GM19463 (cell line): ENCODE measurements around the gene WAC.
"Not testable (repeated sequence)": the region's sequence is repeated elsewhere in the genome, so short reads cannot be mapped to it uniquely, and the experiment has no call there.

Experiments
- ATAC-seq: cut with Tn5 transposase; IDR thresholded peaks from one replicate; pipeline ENCODE4 v1.9.1; 2021; ENCODE audit warnings: mild to moderate bottlenecking, moderate library complexity; ENCODE audit not compliant: unreplicated experiment

WAC gene

GRCh38 chr10:28561531-28561930 lies 28.6 kb downstream of the WAC start:
- no peak for ATAC-seq

- ATAC-seq: no peak
Measured at GRCh38 chr10:28564905-28565304, 32.0 kb downstream of the WAC start.

- no peak for ATAC-seq
Measured at GRCh38 chr10:28566458-28567015, 33.6 kb downstream of the WAC start.

- ATAC-seq: no peak
Measured at GRCh38 chr10:28569506-28570159, 36.7 kb downstream of the WAC start.

GRCh38 chr10:28570598-28570997 lies 37.7 kb downstream of the WAC start:
- ATAC-seq: no peak

- ATAC-seq: no peak
Measured at GRCh38 chr10:28571265-28571664, 38.3 kb downstream of the WAC start.

- not testable (repeated sequence) for ATAC-seq
Measured at GRCh38 chr10:28574214-28574613, 41.3 kb downstream of the WAC start.

GRCh38 chr10:28575852-28576251 lies 42.9 kb downstream of the WAC start:
- ATAC-seq: no peak

- ATAC-seq: no peak
Measured at GRCh38 chr10:28577506-28577905, 44.6 kb downstream of the WAC start.

GRCh38 chr10:28578454-28578853 lies 45.5 kb downstream of the WAC start:
- no peak for ATAC-seq

- no peak for ATAC-seq
Measured at GRCh38 chr10:28580825-28581224, 47.9 kb downstream of the WAC start.

- ATAC-seq: no peak
Measured at GRCh38 chr10:28581916-28582315, 49.0 kb downstream of the WAC start.

- no peak for ATAC-seq
Measured at GRCh38 chr10:28585076-28585475, 52.2 kb downstream of the WAC start.

- ATAC-seq: no peak
Measured at GRCh38 chr10:28586176-28586575, 53.3 kb downstream of the WAC start.

GRCh38 chr10:28587270-28587969 lies 54.5 kb downstream of the WAC start:
- no peak for ATAC-seq

GRCh38 chr10:28587970-28588290 lies 55.0 kb downstream of the WAC start:
- no peak for ATAC-seq

GRCh38 chr10:28592953-28593352 lies 60.0 kb downstream of the WAC start:
- ATAC-seq: no peak

- ATAC-seq: no peak
Measured at GRCh38 chr10:28593811-28594210, 60.9 kb downstream of the WAC start.

- no peak for ATAC-seq
Measured at GRCh38 chr10:28594406-28594805, 61.5 kb downstream of the WAC start.

GRCh38 chr10:28595613-28596012 lies 62.7 kb downstream of the WAC start:
- no peak for ATAC-seq

- no peak for ATAC-seq
Measured at GRCh38 chr10:28600056-28600455, 67.1 kb downstream of the WAC start.

- no peak for ATAC-seq
Measured at GRCh38 chr10:28601012-28601411, 68.1 kb downstream of the WAC start.
